Stimulated activated CD4-positive, alpha-beta T cell treated with anti-CD3 and anti-CD28 coated beads, Interleukin-1b, Interleukin-23, amount 100 ng/mL, for 48 hours (primary cell): ENCODE data around the gene NDUFB7.

ENCODE experiments used
- DNase-seq: peaks from one replicate; pipeline ENCODE4 v3.0.0-alpha.2; 2020

NDUFB7 gene

DNA sequence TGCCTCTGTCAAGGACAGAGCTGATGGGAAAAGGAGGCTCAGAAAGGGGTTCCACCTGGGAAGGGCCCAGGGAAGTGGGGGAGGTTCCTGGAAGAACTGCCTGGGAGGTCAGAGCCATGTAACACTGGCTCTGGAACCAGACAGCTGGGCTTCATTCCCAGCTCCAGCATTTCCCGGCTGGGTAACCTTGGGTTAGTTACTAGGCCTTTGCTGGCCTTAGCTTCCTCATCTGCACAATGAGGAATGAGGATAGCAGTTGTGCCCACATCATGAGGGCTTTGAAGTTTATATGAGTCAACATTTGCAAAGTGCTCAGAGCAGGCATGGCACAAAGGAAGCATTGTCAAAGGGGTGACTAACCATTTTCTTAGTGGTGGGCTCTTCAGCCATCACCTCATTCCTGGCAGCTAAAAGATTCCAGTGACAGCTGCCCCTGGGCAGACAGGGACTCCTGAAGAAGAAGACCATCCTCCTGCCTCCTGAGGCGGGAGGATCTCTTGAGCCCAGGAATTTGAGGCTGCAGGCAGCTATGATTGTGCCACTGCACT lies 51.9 kb downstream of the NDUFB7 start:
- DNase-seq: peak; percentile 27

- no peak for DNase-seq
Measured at GRCh38 chr19:14519245-14519859, 52.5 kb downstream of the NDUFB7 start.

DNA sequence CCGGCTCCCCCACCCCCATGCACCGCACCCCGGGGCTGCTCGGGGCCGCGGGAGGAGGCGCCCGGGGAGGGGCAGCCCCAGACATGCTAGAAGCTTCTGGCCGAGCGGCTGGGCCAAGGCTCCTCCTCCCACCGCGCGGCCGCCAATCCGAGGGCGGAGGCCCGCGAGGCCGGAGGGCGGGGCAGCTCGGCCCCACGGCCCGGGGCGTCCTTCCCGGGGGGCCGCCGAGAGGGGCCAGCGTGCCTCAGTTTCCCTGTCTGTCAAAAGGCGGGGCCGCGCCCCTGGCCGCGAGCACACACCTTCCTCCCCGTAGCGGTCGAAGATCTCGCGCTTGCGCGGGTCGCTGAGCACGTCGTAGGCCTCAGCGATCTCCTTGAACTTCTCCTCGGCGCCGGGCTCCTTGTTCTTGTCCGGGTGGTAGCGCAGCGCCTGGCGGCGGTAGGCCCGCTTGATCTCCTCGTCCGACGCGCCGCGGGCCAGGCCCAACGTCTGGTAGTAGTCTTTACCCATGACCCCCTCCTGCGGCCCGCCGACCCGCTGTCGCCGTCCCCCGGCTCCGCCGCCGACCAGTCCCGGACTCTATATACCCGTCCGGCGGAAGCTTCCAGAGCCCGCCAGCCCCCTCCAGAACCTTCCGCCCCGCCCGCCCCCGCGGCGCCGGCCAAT lies 53.9 kb downstream of the NDUFB7 start, which contains the start of gene DNAJB1:
TSS of gene DNAJB1 (minus strand) at position 558 of the 666 bp plus-strand sequence. CDS start at position 510, 48 bp downstream.
- peak; percentile 60 for DNase-seq

DNA sequence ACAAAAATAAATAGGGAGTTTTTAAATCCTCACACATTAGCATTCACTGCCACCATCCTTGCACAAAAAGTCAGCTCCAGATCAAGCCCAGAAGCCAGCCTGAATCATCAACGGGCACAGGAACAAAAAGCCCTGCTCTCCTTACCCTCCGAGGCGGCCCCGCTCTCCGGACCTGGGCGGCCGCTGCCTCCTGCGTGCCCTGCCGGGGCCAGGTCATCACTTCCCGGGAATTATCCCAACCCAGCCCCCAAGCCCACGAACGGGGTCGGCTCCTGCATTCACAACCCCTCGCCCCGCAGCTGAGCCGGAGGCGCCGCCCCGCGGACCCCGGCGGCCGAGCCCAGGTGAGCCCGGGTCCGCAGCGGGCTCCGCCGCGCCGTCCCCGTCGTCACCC lies 54.4 kb downstream of the NDUFB7 start:
- DNase-seq: no peak

DNA sequence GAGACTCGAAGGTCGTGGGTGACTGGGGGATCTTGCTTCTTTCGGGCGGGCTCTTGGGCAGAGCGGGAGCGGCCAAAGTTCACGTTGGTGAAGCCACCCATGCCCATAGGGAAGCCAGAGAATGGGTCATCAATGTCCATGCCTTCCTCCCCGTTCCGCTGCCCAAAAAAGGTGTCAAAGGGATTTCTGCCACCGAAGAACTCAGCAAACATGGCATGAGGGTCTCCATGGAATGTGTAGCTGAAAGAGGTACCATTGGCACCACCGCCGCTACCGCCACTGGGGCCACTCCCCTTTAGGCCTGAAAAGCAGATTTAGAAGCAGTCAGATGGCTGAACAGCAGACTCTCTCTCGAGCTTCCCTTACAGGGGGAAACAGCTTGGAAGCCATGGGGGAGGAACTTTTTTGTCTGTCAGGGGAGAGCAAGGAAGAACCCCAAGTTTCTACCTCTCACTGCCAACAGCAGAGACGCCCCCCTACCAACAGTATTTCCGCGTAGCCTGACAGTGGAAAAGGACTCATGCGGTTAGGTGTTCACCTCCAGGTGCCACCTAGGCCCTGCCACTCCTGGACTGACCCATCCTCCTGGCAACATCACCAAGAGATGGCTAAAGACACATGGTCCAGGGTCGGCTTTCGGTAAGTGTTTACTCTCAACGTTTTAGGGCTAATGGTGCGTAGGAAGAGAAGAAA lies 55.0 kb downstream of the NDUFB7 start:
- no peak for DNase-seq
